Measurements from ENCODE around the gene CALY. TPM values are rescaled to one million over a fixed set of nuclear protein-coding genes. Genes with fewer than 3 reads are reported as not detected.

The CALY gene
- total RNA-seq, 1 experiment from 2014 or later, result 1.9 TPM

DNA sequence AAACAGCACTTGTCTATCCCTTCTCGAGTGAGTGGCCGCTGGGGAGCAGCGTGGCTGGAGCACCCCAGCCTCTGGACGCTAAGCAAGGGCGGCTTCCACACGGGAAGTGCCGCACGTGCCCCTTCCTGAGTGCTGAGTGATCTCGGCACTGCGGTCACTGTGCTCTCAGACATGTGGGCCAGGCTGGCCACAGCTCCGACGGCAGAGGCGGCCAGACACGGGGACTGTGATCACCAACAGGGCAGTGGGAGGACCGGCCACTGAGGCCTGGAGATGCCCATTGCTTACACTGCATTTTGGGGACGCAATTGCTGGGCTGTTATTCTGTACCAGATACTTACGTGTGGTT lies 29.4 kb upstream of the CALY start:
- no TSS peak for BruUV-seq (replicated peaks)
- DNase-seq (ENCODE audit: low read depth, low spot score) (no peak), ATAC-seq (no peak)
- Histone ChIP-seq H3K27ac (ENCODE audit: low read length) (no peak overlapping the region), H3K4me3 (ENCODE audit: low read depth in 2 of 2, low read length in 2 of 2) (no peak overlapping the region), H3K27me3 (ENCODE audit: control insufficient read depth, insufficient read depth, low read length) (no peaks in the 10 kb centered on the region), H3K4me1 (ENCODE audit: control insufficient read depth, insufficient read depth, low read length) (no peaks in the 10 kb centered on the region), H3K9me3 (ENCODE audit: control insufficient read depth, insufficient read depth, low read depth, low read length) (no peaks in the 10 kb centered on the region), H3K36me3 (ENCODE audit: control insufficient read depth, insufficient read depth, low read length) (peaks cover 14% of the 10 kb centered on the region; the same call in 1 of the 2 replicates)
- in situ Hi-C loops (cut with HindIII; ENCODE audit: low pct_unique_long_range_greater_than_20kb, low sequenced_read_pairs) (no loop called here), intact Hi-C loops (cut with micrococcal nuclease; ENCODE audit: unreplicated experiment) (no loop called here)
- POLR2A ChIA-PET, result no interaction called here
- TF ChIP-seq SIN3A (IDR thresholded peaks at IDR 0.05; ENCODE audit: borderline replicate concordance, insufficient read depth, low read depth, low read length) (no peak), POLR2AphosphoS5 (IDR thresholded peaks at IDR 0.05; ENCODE audit: low read depth, low read length) (no peak), TCF7L2 (IDR thresholded peaks at IDR 0.05; ENCODE audit: low read depth, low read length) (no peak)
- TF ChIP-seq, protein P1, sequence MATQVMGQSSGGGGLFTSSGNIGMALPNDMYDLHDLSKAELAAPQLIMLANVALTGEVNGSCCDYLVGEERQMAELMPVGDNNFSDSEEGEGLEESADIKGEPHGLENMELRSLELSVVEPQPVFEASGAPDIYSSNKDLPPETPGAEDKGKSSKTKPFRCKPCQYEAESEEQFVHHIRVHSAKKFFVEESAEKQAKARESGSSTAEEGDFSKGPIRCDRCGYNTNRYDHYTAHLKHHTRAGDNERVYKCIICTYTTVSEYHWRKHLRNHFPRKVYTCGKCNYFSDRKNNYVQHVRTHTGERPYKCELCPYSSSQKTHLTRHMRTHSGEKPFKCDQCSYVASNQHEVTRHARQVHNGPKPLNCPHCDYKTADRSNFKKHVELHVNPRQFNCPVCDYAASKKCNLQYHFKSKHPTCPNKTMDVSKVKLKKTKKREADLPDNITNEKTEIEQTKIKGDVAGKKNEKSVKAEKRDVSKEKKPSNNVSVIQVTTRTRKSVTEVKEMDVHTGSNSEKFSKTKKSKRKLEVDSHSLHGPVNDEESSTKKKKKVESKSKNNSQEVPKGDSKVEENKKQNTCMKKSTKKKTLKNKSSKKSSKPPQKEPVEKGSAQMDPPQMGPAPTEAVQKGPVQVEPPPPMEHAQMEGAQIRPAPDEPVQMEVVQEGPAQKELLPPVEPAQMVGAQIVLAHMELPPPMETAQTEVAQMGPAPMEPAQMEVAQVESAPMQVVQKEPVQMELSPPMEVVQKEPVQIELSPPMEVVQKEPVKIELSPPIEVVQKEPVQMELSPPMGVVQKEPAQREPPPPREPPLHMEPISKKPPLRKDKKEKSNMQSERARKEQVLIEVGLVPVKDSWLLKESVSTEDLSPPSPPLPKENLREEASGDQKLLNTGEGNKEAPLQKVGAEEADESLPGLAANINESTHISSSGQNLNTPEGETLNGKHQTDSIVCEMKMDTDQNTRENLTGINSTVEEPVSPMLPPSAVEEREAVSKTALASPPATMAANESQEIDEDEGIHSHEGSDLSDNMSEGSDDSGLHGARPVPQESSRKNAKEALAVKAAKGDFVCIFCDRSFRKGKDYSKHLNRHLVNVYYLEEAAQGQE (IDR thresholded peaks at IDR 0.05; ENCODE audit: insufficient read depth in 1 of 2, low read depth in 2 of 2, low read length in 1 of 2), result no peak
- TF ChIP-seq, protein P2, sequence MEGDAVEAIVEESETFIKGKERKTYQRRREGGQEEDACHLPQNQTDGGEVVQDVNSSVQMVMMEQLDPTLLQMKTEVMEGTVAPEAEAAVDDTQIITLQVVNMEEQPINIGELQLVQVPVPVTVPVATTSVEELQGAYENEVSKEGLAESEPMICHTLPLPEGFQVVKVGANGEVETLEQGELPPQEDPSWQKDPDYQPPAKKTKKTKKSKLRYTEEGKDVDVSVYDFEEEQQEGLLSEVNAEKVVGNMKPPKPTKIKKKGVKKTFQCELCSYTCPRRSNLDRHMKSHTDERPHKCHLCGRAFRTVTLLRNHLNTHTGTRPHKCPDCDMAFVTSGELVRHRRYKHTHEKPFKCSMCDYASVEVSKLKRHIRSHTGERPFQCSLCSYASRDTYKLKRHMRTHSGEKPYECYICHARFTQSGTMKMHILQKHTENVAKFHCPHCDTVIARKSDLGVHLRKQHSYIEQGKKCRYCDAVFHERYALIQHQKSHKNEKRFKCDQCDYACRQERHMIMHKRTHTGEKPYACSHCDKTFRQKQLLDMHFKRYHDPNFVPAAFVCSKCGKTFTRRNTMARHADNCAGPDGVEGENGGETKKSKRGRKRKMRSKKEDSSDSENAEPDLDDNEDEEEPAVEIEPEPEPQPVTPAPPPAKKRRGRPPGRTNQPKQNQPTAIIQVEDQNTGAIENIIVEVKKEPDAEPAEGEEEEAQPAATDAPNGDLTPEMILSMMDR (IDR thresholded peaks at IDR 0.05), result no peak
- CTCF ChIA-PET, result interaction anchor here (0.6 kb wide), 1 partner anchor 130 kb away, joined by 3 read pairs; no protein-coding TSS in a partner anchor

DNA sequence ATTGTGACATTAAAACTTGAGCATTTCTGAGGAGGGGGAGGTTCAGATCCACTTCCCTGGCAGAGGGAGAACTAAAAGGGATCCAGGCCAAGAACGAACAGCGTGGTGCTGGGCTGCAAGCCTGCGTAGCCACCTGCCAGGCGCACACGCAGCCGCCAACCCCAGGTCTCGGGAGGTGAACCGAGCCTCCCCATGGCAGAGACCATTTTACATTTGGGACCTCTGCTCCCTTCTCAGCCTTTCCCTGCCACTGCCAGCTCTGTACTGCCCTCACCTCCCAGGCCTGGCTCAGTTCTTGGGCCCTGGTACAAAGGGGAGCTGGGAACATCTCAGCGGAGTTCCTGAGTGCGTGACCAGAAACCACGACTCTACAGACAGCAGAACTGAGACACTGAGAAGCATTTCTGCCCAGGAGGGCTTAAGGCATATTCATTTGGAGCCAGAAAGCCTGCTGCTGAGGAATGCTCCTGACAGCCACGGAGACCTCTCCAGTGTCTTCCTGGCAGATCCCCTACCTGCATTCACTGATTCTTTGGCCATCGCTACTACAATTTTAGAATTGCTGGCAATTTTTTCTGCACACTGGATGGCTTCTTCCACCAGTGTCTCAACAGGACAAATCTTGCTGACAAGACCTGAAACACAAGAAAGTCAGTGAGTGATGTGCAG lies 28.9 kb upstream of the CALY start:
- CTCF ChIA-PET, result interaction anchor here (0.6 kb wide), 1 partner anchor 130 kb away, joined by 3 read pairs; no protein-coding TSS in a partner anchor
- TF ChIP-seq POLR2AphosphoS5 (IDR thresholded peaks at IDR 0.05; ENCODE audit: low read depth, low read length), result no peak
- TF ChIP-seq SIN3A (IDR thresholded peaks at IDR 0.05; ENCODE audit: borderline replicate concordance, insufficient read depth, low read depth, low read length), result no peak
- TF ChIP-seq, protein P1 (IDR thresholded peaks at IDR 0.05; ENCODE audit: insufficient read depth in 1 of 2, low read depth in 2 of 2, low read length in 1 of 2), result no peak
- TF ChIP-seq, protein P2 (IDR thresholded peaks at IDR 0.05), result no peak
- no peak for TF ChIP-seq TCF7L2 (IDR thresholded peaks at IDR 0.05; ENCODE audit: low read depth, low read length)

More for the DNA sequence above, 28.9 kb upstream of the CALY start:
- Histone ChIP-seq H3K4me3 (ENCODE audit: low read depth in 2 of 2, low read length in 2 of 2) (no peak overlapping the region), H3K36me3 (ENCODE audit: control insufficient read depth, insufficient read depth, low read length) (peaks cover 14% of the 10 kb centered on the region; the same call in 1 of the 2 replicates), H3K4me1 (ENCODE audit: control insufficient read depth, insufficient read depth, low read length) (no peaks in the 10 kb centered on the region), H3K9me3 (ENCODE audit: control insufficient read depth, insufficient read depth, low read depth, low read length) (no peaks in the 10 kb centered on the region), H3K27me3 (ENCODE audit: control insufficient read depth, insufficient read depth, low read length) (no peaks in the 10 kb centered on the region), H3K27ac (ENCODE audit: low read length) (no peak overlapping the region)
- intact Hi-C loops (cut with micrococcal nuclease; ENCODE audit: unreplicated experiment), result no loop called here
- DNase-seq (ENCODE audit: low read depth, low spot score) (no peak), ATAC-seq (no peak)
- POLR2A ChIA-PET, result no interaction called here
- in situ Hi-C loops (cut with HindIII; ENCODE audit: low pct_unique_long_range_greater_than_20kb, low sequenced_read_pairs), result no loop called here
- no TSS peak for BruUV-seq (replicated peaks)
